ENCODE results near the gene IRGQ.
A peak's percentile ranks its signal among the peaks of the same experiment; 100 is the strongest.

The IRGQ gene

GRCh38 chr19:43595999-43596841, at the start of gene IRGQ, which contains the start of gene ZNF576:
IRGQ (minus strand) TSS chr19:43596134; CDS start chr19:43595338, 796 bp downstream.
ZNF576 (plus strand) TSS chr19:43596595; CDS start chr19:43597109, 514 bp downstream.
- TF ChIP-seq MYC (IDR thresholded peaks at IDR 0.05; ENCODE audit: low read depth, low read length), result peak; percentile 38; the same call in 1 of the 2 replicates
- TF ChIP-seq POLR2A (IDR thresholded peaks at IDR 0.05; ENCODE audit: extremely low read depth, insufficient read length), result peak; percentile 34
- peak; percentile 2; the same call in 1 of the 2 replicates for TF ChIP-seq MAX (IDR thresholded peaks at IDR 0.05; ENCODE audit: low read depth, low read length)
- no peak for TF ChIP-seq CTCF (IDR thresholded peaks at IDR 0.05; ENCODE audit: low read depth, low read length)
- H3K4me3 ChIP-seq (ENCODE audit: low read depth, low read length), result peak within 1 kb of the TSS; percentile 97
- peak; percentile 95 for DNase-seq (ENCODE audit: low read depth)

- DNase-seq (ENCODE audit: low read depth), result no peak
- H3K4me3 ChIP-seq (ENCODE audit: low read depth, low read length), result no peak overlapping the region
- TF ChIP-seq MAX (IDR thresholded peaks at IDR 0.05; ENCODE audit: low read depth, low read length), result no peak
- TF ChIP-seq MYC (IDR thresholded peaks at IDR 0.05; ENCODE audit: low read depth, low read length), result no peak
- no peak for TF ChIP-seq CTCF (IDR thresholded peaks at IDR 0.05; ENCODE audit: low read depth, low read length)
- no peak for TF ChIP-seq POLR2A (IDR thresholded peaks at IDR 0.05; ENCODE audit: extremely low read depth, insufficient read length)
Measured at GRCh38 chr19:43644181-43644580, 48.2 kb upstream of the IRGQ start.

GRCh38 chr19:43643326-43643725, 47.4 kb upstream of the IRGQ start:
- H3K4me3 ChIP-seq (ENCODE audit: low read depth, low read length), result no peak overlapping the region
- DNase-seq (ENCODE audit: low read depth), result no peak
- TF ChIP-seq CTCF (IDR thresholded peaks at IDR 0.05; ENCODE audit: low read depth, low read length), result no peak
- no peak for TF ChIP-seq MAX (IDR thresholded peaks at IDR 0.05; ENCODE audit: low read depth, low read length)
- TF ChIP-seq POLR2A (IDR thresholded peaks at IDR 0.05; ENCODE audit: extremely low read depth, insufficient read length), result no peak
- no peak for TF ChIP-seq MYC (IDR thresholded peaks at IDR 0.05; ENCODE audit: low read depth, low read length)

GRCh38 chr19:43642531-43642930, 46.6 kb upstream of the IRGQ start:
- no peak overlapping the region for H3K4me3 ChIP-seq (ENCODE audit: low read depth, low read length)
- DNase-seq (ENCODE audit: low read depth), result no peak
- no peak for TF ChIP-seq MAX (IDR thresholded peaks at IDR 0.05; ENCODE audit: low read depth, low read length)
- TF ChIP-seq MYC (IDR thresholded peaks at IDR 0.05; ENCODE audit: low read depth, low read length), result no peak
- TF ChIP-seq CTCF (IDR thresholded peaks at IDR 0.05; ENCODE audit: low read depth, low read length), result no peak
- TF ChIP-seq POLR2A (IDR thresholded peaks at IDR 0.05; ENCODE audit: extremely low read depth, insufficient read length), result no peak

- H3K4me3 ChIP-seq (ENCODE audit: low read depth, low read length), result no peak overlapping the region
- TF ChIP-seq MYC (IDR thresholded peaks at IDR 0.05; ENCODE audit: low read depth, low read length) (no peak), CTCF (IDR thresholded peaks at IDR 0.05; ENCODE audit: low read depth, low read length) (no peak), MAX (IDR thresholded peaks at IDR 0.05; ENCODE audit: low read depth, low read length) (no peak), POLR2A (IDR thresholded peaks at IDR 0.05; ENCODE audit: extremely low read depth, insufficient read length) (no peak)
- peak; percentile 20 for DNase-seq (ENCODE audit: low read depth)
Measured at GRCh38 chr19:43641333-43641732, 45.4 kb upstream of the IRGQ start.
